HG03378 (cell line): ENCODE results near the gene PLCXD1.
"Not testable (repeated sequence)": the region's sequence is repeated elsewhere in the genome, so short reads cannot be mapped to it uniquely, and the experiment has no call there.

ENCODE experiments used
- ATAC-seq: cut with Tn5 transposase; IDR thresholded peaks from one replicate; pipeline ENCODE4 v1.9.1; 2021; ENCODE audit warnings: mild to moderate bottlenecking, moderate library complexity; ENCODE audit not compliant: unreplicated experiment

PLCXD1 gene

GRCh38 chrX:291411-291901 is 10.3 kb downstream of the PLCXD1 start:
- no peak for ATAC-seq

- no peak for ATAC-seq
These were observed 12.0 kb downstream of the PLCXD1 start for GRCh38 chrX:292900-293897.

GRCh38 chrX:295136-295535 is 14.0 kb downstream of the PLCXD1 start:
- no peak for ATAC-seq

GRCh38 chrX:298993-299392 is 17.8 kb downstream of the PLCXD1 start:
- no peak for ATAC-seq

- ATAC-seq = no peak
These were observed 19.2 kb downstream of the PLCXD1 start for GRCh38 chrX:300334-300733.

- no peak for ATAC-seq
These were observed 21.8 kb downstream of the PLCXD1 start for GRCh38 chrX:302975-303374.

GRCh38 chrX:305781-306613 is 24.8 kb downstream of the PLCXD1 start:
- ATAC-seq = not testable (repeated sequence)

- not testable (repeated sequence) for ATAC-seq
These were observed 25.6 kb downstream of the PLCXD1 start for GRCh38 chrX:306614-307251.

GRCh38 chrX:307261-308111 is 26.3 kb downstream of the PLCXD1 start:
- ATAC-seq = no peak

- ATAC-seq = no peak
These were observed 27.8 kb downstream of the PLCXD1 start for GRCh38 chrX:308821-309520.

GRCh38 chrX:310621-311155 is 29.5 kb downstream of the PLCXD1 start:
- ATAC-seq = no peak

- no peak for ATAC-seq
These were observed 30.3 kb downstream of the PLCXD1 start for GRCh38 chrX:311156-312129.

- no peak for ATAC-seq
These were observed 31.6 kb downstream of the PLCXD1 start for GRCh38 chrX:312621-313331.

GRCh38 chrX:313546-313945 is 32.4 kb downstream of the PLCXD1 start:
- no peak for ATAC-seq

GRCh38 chrX:314049-314448 is 32.9 kb downstream of the PLCXD1 start:
- no peak for ATAC-seq

- no peak for ATAC-seq
These were observed 33.8 kb downstream of the PLCXD1 start for GRCh38 chrX:314781-315595.
